ENCODE results near the gene SLC11A2. TPM values are rescaled to one million over a fixed set of nuclear protein-coding genes. Genes with fewer than 3 reads are reported as not detected.

The SLC11A2 gene
- total and polyA plus RNA-seq, 9 of the 15 experiments (the other 6 are each of a cell fraction or from before 2014, with no cell fraction given), result 21.1 to 54.0 (median 32.9) TPM

DNA sequence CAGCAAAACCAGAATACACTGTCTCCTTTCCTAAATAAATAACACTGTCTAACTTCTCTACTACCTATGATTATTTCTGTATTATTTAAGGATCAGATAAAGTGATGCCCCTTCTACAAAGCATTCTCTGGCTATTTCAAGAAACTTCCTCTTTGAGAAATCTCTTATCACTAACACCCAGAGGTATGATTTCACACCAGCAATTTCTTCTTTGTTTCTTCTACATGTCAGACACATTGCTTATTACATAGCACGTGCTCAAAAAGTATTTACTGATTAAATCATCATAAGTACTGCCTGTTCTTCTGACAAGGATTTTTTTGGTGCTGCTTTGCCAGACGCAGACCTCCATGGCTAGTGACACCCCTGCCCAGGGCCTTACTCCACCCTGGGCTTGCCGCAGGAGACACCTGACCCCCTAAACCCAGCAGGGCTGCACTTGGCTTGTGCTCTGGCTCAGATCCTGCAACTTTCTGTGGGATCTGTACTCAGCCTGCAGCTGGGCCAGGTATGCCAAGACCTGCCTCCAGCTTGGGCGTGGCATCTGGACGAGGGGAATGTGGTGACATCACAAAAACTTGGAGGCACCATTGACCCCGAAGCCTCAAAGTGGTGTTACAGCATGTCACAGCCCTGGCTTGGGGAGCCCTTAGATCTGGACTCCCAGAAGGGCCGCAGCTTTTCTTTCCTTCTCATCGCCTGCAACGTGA is 89.2 kb downstream of the SLC11A2 start (continued):
- TF ChIP-seq, protein P1, sequence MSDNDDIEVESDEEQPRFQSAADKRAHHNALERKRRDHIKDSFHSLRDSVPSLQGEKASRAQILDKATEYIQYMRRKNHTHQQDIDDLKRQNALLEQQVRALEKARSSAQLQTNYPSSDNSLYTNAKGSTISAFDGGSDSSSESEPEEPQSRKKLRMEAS (CRISPR knock-in tag; IDR thresholded peaks at IDR 0.05), result peak; percentile 52
- TF ChIP-seq POLR2H (tag; IDR thresholded peaks at IDR 0.05; ENCODE audit: low read depth) (no peak), ZNF124 (CRISPR knock-in tag; IDR thresholded peaks at IDR 0.05) (no peak), KDM2B (CRISPR knock-in tag; IDR thresholded peaks at IDR 0.05) (no peak), CBX2 (IDR thresholded peaks at IDR 0.05; ENCODE audit: insufficient read depth, low read length, poor library complexity, severe bottlenecking) (no peak), SIRT6 (IDR thresholded peaks at IDR 0.05; ENCODE audit: low read depth, low read length) (no peak), FOSL1 (tag; conservative IDR thresholded peaks at IDR 0.05) (peak; percentile 35), TEAD4 (IDR thresholded peaks at IDR 0.05; ENCODE audit: low read length) (peak; percentile 79), TEAD4 (CRISPR knock-in tag; IDR thresholded peaks at IDR 0.05; ENCODE audit: borderline replicate concordance) (no peak), ZNF586 (CRISPR knock-in tag; conservative IDR thresholded peaks at IDR 0.05) (no peak), SP1 (CRISPR knock-in tag; IDR thresholded peaks at IDR 0.05) (no peak), SOX6 (IDR thresholded peaks at IDR 0.05) (peak; percentile 96), FOXJ2 (tag; IDR thresholded peaks at IDR 0.05) (no peak), SIX5 (IDR thresholded peaks at IDR 0.05; ENCODE audit: borderline replicate concordance in 1 of 2, insufficient read depth in 1 of 2, low read depth in 1 of 2, low read length in 2 of 2) (no peak), KLF13 (tag; IDR thresholded peaks at IDR 0.05; ENCODE audit: borderline replicate concordance, low read depth) (no peak), TAF1 (IDR thresholded peaks at IDR 0.05; ENCODE audit: control insufficient read depth, extremely low read depth, insufficient read depth, low read length, severe bottlenecking) (no peak), GTF2F1 (IDR thresholded peaks at IDR 0.05; ENCODE audit: low read depth, low read length) (no peak), ZNF175 (CRISPR knock-in tag; IDR thresholded peaks at IDR 0.05; ENCODE audit: low read depth) (no peak), HDAC2 (IDR thresholded peaks at IDR 0.05) (no peak), MEIS2 (IDR thresholded peaks at IDR 0.05; ENCODE audit: partially characterized antibody) (peak; percentile 43), C11orf30 (IDR thresholded peaks at IDR 0.05; ENCODE audit: low read depth) (no peak), GABPB1 (CRISPR knock-in tag; IDR thresholded peaks at IDR 0.05) (no peak)
- TF ChIP-seq, protein P2, sequence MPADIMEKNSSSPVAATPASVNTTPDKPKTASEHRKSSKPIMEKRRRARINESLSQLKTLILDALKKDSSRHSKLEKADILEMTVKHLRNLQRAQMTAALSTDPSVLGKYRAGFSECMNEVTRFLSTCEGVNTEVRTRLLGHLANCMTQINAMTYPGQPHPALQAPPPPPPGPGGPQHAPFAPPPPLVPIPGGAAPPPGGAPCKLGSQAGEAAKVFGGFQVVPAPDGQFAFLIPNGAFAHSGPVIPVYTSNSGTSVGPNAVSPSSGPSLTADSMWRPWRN (IDR thresholded peaks at IDR 0.05; ENCODE audit: low read depth), result peak; percentile 63; the same call in 1 of the 2 replicates
- TF ChIP-seq, protein P3, sequence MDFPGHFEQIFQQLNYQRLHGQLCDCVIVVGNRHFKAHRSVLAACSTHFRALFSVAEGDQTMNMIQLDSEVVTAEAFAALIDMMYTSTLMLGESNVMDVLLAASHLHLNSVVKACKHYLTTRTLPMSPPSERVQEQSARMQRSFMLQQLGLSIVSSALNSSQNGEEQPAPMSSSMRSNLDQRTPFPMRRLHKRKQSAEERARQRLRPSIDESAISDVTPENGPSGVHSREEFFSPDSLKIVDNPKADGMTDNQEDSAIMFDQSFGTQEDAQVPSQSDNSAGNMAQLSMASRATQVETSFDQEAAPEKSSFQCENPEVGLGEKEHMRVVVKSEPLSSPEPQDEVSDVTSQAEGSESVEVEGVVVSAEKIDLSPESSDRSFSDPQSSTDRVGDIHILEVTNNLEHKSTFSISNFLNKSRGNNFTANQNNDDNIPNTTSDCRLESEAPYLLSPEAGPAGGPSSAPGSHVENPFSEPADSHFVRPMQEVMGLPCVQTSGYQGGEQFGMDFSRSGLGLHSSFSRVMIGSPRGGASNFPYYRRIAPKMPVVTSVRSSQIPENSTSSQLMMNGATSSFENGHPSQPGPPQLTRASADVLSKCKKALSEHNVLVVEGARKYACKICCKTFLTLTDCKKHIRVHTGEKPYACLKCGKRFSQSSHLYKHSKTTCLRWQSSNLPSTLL (IDR thresholded peaks at IDR 0.05), result no peak
